Breast epithelium (tissue), 4 donors: Measurements from ENCODE around the gene HOXD12. TPM values are rescaled to one million over a fixed set of nuclear protein-coding genes. Genes with fewer than 3 reads are reported as not detected.

Source experiments
- DNase-seq, 2 donors: peaks; one replicate each; pipeline ENCODE4 v3.0.0-alpha.2; 2019; ENCODE audit warnings: low spot score in 2 of 2
- H3K27ac ChIP-seq, 2 donors: fragments of 200-600 bp; sonication (generic) in 1 of 2; one replicate each; pipeline ENCODE4 v1.5.1; 2016 to 2019; ENCODE audit warnings: mild to moderate bottlenecking in 1 of 2
- H3K27me3 ChIP-seq, 2 donors: fragments of 200-600 bp; sonication (generic) in 1 of 2; one replicate each; pipeline versions ENCODE4 v1.5.1 to v1.6.0; 2017 to 2019; ENCODE audit warnings: control low read depth in 1 of 2, mild to moderate bottlenecking in 1 of 2
- H3K36me3 ChIP-seq: fragments of 200-600 bp; one replicate; pipeline ENCODE4 v1.5.1; 2019
- H3K4me1 ChIP-seq, 2 donors: fragments of 200-600 bp; sonication (generic); one replicate each; pipeline ENCODE4 v1.5.1; 2016 to 2019; ENCODE audit warnings: control low read depth in 1 of 2
- H3K4me3 ChIP-seq, 3 donors: fragments of 200-600 bp; sonication (generic); 1 replicate in 2 of 3; 2 replicates in 1 of 3; pipeline ENCODE4 v1.5.1; 2016 to 2019; ENCODE audit warnings: mild to moderate bottlenecking in 3 of 3, moderate library complexity in 2 of 3
- H3K9me3 ChIP-seq, 2 donors: fragments of 200-600 bp; sonication (generic) in 1 of 2; one replicate each; pipeline ENCODE4 v1.5.1; 2016 to 2019; ENCODE audit warnings: control low read depth in 1 of 2
- CTCF ChIP-seq, 3 donors: fragments of 450-650 bp; IDR thresholded peaks; one replicate each; pipeline ENCODE4 v1.5.1; 2016 to 2017; ENCODE audit warnings: antibody characterized with exemption in 3 of 3, mild to moderate bottlenecking in 3 of 3, moderate library complexity in 3 of 3
- POLR2A ChIP-seq: fragments of 450-650 bp; IDR thresholded peaks from one replicate; pipeline ENCODE4 v1.6.1; 2016; ENCODE audit warnings: antibody characterized with exemption, mild to moderate bottlenecking, moderate library complexity
- POLR2AphosphoS5 ChIP-seq, 3 donors: sonication (generic); formaldehyde crosslinking; IDR thresholded peaks; one replicate each; pipeline ENCODE4 v1.6.1; 2017; ENCODE audit warnings: antibody characterized with exemption in 3 of 3
- intact Hi-C: fragments of 100-400 bp; cut with DNase I; formaldehyde crosslinking; loops from one replicate; pipeline ENCODE4 v1.15.1; 2023; ENCODE audit warnings: low total_unique reads
- total RNA-seq, 3 donors: library from RNA; depleted of rRNA; stranded (reverse); fragments of >200 nt; gene quantifications; one replicate each; pipeline ENCODE4 v1.1.0, GENCODE V29; 2016

The HOXD12 gene
- total RNA-seq, 3 donors from 2014 or later, result not detected

DNA sequence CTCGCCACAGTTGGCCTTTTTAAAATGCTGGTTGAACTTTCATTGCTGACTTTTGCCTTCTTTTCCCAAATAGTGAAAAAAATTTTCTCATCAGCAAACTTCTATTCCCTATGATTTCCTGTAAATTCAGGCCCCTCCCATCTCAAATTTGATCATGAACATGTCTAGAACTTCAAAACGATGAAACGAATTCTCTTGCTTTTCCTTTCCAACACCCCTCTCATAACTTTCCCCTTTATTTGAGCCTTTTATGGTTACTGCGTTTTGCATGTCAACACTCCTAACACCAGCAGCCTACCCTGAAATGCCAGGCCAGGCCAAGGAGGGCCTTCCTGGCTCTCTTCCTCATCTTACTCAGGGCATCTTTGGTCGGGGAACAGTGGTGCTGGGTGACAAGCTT is 8.7 kb upstream of the HOXD12 start:
- H3K36me3 ChIP-seq, result no peaks in the 10 kb centered on the region
- no peak for DNase-seq
- H3K27ac ChIP-seq, result no peak overlapping the region
- peaks cover 5% of the 10 kb centered on the region in 2 donors for H3K4me1 ChIP-seq
- no peak for TF ChIP-seq POLR2A
- peaks cover 16 to 99% of the 10 kb centered on the region in 2 donors for H3K27me3 ChIP-seq
- no peaks in the 10 kb centered on the region for H3K9me3 ChIP-seq
- H3K4me3 ChIP-seq, result no peak overlapping the region
- intact Hi-C loops, result no loop called here

GRCh38 chr2:176091329-176092258 is 8.0 kb upstream of the HOXD12 start:
- no peaks in the 10 kb centered on the region for H3K36me3 ChIP-seq
- H3K4me1 ChIP-seq, result peaks cover 5% of the 10 kb centered on the region in 2 donors
- no peak overlapping the region for H3K27ac ChIP-seq
- intact Hi-C loops, result no loop called here
- no peak for DNase-seq
- H3K9me3 ChIP-seq, result no peaks in the 10 kb centered on the region
- TF ChIP-seq POLR2AphosphoS5 (IDR thresholded peaks at IDR 0.05), result no peak
- TF ChIP-seq POLR2A, result no peak
- no peak for TF ChIP-seq CTCF (IDR thresholded peaks at IDR 0.05)
- no peak overlapping the region for H3K4me3 ChIP-seq
- H3K27me3 ChIP-seq, result peaks cover 12 to 99% of the 10 kb centered on the region in 2 donors

DNA sequence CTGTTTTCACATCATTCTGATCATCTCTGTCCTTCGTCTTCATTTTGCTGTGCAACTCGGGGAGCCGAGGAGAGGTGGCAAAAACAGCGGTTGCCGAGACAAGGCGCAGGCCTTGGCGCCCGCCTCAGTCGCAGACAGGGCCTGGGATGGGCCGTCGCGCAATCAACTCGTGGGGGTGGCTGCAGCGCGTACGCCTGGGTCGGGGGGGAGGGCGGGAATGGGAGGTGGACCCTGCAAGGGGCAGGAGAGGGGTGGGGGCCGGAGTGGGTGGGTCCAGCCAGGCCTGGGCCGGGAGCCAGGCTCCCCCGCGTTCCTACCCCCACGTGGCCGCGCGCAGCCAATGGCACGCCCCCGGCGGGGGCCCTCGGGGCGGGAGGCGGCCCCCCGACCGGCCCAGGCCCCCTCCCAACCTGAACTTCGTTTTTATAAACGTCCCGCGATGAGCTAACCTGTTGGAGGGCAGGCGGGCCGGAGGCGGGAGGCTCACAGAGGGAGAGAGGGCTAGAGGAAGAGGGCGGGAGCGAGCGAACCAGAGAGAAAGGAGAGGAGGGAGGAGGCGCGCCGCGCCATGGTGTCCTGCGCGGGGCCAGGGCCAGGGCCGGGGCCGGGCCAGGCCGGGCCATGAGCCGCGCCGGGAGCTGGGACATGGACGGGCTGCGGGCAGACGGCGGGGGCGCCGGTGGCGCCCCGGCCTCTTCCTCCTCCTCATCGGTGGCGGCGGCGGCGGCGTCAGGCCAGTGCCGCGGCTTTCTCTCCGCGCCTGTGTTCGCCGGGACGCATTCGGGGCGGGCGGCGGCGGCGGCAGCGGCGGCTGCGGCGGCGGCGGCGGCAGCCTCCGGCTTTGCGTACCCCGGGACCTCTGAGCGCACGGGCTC is 7.1 kb upstream of the HOXD12 start, which contains the start of gene HOXD13:
TSS of gene HOXD13 (plus strand) at position 452 of the 875 bp plus-strand sequence. CDS start at position 622, 170 bp downstream.
- no peak for TF ChIP-seq POLR2AphosphoS5 (IDR thresholded peaks at IDR 0.05)
- no peak for TF ChIP-seq POLR2A
- TF ChIP-seq CTCF (IDR thresholded peaks at IDR 0.05), result no peak
- Histone ChIP-seq H3K27ac (no peak within 1 kb of the TSS), H3K36me3 (no peaks in the 10 kb centered on the region), H3K27me3 (peaks cover 12 to 99% of the 10 kb centered on the region in 2 donors), H3K4me1 (peaks cover 5% of the 10 kb centered on the region in 2 donors), H3K9me3 (no peaks in the 10 kb centered on the region), H3K4me3 (peak within 1 kb of the TSS; percentile 10 to 63 (median 35))
- DNase-seq, result no peak
- intact Hi-C loops, result no loop called here

GRCh38 chr2:176093145-176093897 is 6.3 kb upstream of the HOXD12 start:
- TF ChIP-seq CTCF (IDR thresholded peaks at IDR 0.05) (no peak), POLR2A (no peak), POLR2AphosphoS5 (IDR thresholded peaks at IDR 0.05) (no peak)
- intact Hi-C loops, result no loop called here
- H3K4me1 ChIP-seq, result peaks cover 5 to 6% of the 10 kb centered on the region in 2 donors
- no peak for DNase-seq
- H3K9me3 ChIP-seq, result no peaks in the 10 kb centered on the region
- H3K4me3 ChIP-seq, result peak overlapping the region; percentile 10 to 63 (median 35)
- no peak overlapping the region for H3K27ac ChIP-seq
- peaks cover 14 to 99% of the 10 kb centered on the region in 2 donors for H3K27me3 ChIP-seq
- H3K36me3 ChIP-seq, result no peaks in the 10 kb centered on the region

DNA sequence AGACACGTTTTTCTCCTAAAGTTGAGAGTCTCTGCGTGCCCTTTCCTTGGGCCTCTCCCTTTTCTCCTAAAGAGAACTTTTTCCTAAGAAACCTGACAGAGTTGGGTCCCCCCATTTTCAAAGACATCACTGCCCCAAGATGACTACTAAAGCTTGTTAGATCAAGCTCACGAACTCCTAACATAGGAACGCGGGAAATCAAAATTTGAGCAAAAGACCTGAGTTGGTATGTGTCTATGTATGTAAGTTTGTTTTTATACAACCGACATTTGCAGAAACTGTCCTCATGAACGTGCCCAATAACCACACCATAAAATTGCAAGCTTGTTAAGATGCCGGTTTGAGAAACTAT is 5.7 kb upstream of the HOXD12 start:
- Histone ChIP-seq H3K27ac (no peak overlapping the region), H3K4me3 (no peak overlapping the region), H3K9me3 (no peaks in the 10 kb centered on the region), H3K4me1 (peaks cover 5 to 11% of the 10 kb centered on the region in 2 donors), H3K36me3 (no peaks in the 10 kb centered on the region), H3K27me3 (peaks cover 18 to 99% of the 10 kb centered on the region in 2 donors)
- DNase-seq, result no peak
- intact Hi-C loops, result no loop called here
- no peak for TF ChIP-seq POLR2A
- TF ChIP-seq POLR2AphosphoS5 (IDR thresholded peaks at IDR 0.05), result no peak
- TF ChIP-seq CTCF (IDR thresholded peaks at IDR 0.05), result no peak
